NK-92 (cell line): ENCODE measurements around the gene DDHD1.
"Not testable (repeated sequence)": the region's sequence is repeated elsewhere in the genome, so short reads cannot be mapped to it uniquely, and the experiment has no call there.

Source experiments
- DNase-seq: peaks from one replicate; lab custom pipeline; 2025; ENCODE audit not compliant: unreplicated experiment; lab: John Stamatoyannopoulos, UW

The DDHD1 gene

DNA sequence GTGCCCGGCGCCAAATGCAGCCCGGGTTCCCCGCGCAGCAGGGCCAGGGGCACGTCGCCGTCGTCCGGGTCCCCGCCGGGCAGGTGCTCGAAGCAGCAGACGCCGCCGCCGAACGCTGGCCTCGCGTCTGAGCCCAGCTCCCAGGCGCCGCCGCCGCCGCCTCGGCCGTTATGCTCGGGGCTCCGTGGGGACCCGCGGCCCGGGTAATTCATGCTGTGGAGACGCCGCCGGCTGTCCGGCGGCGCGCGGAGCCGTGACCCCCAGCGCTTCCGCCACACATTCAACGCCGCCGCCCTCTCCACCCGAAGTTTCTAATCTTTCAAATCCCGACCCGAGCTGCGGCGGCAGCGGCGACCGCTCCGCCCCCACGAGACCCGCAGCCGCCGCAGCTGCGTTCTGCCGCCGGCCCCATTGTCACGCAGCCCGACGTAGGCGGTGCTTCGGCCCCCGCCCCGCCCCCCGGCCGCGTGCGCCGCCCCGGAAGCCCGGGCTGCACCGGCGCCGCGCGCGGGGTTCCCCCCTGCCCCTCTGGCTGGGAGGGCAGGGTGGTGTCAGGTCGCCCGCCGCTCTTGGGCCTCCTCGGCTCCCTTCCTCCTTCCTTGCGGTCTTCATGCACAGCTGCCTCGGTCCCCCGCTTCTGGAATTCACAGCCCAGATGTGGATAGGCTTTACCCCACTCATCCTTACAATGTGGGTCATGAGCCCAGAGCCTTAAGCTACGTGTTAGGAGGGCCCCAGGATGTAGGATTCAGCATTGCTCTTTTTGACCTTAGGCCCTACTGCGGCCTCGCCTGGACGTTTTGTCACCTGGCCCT lies at the start of gene DDHD1:
Gene DDHD1 (minus strand): TSS at position 437 of the 815 bp plus-strand sequence. CDS start 225 bp downstream, at position 212.
- DNase-seq = no peak

DNA sequence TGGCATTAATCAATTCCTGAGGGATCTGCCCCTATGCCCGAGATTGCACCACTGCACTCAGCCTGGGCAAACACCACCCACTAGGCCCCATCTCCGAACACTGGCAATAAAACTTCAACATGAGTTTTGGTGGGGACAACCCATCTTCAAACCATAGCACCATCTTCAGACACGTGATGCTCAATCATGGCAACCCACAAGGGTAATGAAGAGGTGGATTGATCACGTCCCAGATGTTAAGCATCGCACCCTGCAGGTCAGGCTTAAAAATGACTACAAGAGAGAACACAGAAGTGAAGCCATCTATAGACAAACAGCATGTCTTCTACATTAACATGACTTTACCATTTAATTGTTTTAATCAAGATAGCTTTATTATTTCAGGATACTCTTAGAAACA lies 42.8 kb upstream of the DDHD1 start:
- no peak for DNase-seq

DNA sequence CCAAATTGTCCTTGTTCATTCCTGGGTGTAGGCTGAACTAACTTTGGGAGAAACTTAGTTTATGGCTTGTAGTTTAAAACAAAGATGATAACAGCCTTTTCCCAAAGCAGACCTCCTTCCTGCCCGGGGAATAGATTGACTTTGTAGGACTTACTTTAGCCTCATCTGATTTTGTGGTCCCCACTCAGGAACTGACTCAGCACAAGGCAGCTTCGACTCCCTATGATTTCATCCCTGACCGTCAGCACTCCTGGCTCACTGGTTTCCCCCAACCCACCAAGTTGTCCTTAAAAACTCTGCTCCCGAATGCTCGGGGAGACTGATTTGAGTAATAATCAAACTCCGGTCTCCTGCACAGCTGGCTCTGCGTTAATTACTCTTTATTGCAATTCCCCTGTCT lies 40.1 kb upstream of the DDHD1 start:
- no peak for DNase-seq

DNA sequence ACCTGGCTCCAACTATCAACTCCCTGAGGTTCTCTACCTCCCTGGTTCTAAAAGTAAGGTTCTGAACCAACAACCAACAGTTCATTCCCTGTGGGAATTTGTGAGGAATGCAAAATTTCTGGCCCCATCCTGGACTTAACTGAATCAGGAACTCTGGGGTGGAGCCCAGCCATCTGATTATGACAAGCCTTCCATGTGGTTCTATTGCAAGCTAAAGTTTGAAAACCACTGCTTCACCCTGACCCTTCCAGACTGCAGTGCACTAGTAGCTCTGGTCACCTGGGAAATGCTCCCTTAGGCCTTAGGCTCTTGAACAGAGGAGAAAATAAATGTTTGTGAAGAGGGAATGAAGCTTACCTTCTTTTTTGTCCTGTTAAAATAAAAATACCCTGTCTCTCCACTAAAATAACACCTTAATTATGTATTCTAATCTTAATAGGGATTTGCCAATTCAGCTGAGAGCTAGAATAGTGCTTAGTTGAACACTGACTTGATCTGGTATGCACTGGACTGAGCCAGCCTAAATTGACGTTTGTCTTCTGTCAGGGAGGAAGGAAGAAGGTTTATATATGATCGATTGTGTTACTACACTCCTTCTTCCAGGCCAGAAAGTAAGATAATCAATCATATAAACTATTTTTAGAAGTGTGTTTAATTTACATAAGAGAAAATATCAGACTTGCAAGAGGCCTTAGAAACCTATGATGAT lies 39.1 kb upstream of the DDHD1 start:
- DNase-seq = no peak

DNA sequence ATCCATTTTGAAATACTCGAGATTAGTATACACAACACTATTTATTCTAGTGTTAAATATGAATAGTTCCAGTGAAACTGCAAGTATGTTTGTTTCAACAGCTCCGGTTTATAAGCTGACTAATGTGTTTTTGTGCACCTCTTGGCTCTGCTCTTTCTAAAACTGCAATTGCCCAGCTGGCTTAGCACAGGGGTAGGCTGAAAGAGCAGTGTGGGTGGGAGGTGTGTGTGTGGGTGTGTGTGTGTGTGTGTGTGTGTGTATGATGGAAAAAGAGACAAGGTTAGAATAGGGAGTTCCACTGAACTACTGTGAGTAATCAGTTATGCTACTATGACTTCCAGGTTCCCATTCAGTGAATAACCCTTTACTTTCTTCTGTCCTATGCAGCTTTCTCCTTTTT lies 37.8 kb upstream of the DDHD1 start:
- no peak for DNase-seq

DNA sequence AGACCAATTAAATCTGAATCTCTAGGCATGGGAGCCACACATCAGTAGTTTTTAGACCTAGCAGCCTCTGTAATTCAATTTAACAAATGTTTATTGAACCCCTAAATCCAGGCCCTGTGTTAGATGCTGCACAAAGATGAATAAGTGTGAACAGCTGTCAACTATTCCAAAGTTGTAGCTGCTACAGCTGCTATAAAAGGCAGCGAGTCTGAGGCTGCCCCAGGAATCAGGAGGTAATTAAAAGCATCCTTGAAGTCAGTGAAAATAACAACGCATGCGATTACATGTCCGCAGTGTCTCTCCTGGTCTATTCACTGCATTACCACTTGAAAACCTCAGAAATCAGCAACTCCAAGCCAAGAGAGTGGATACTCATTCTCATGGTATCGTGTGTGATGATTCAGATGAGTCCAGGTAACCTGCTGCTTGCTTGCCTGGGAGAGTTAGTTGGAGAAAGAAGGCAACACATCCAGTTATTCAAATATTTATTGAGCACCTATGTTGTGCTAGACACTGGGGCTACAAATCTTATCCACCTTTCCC lies 34.9 kb upstream of the DDHD1 start:
- no peak for DNase-seq

DNA sequence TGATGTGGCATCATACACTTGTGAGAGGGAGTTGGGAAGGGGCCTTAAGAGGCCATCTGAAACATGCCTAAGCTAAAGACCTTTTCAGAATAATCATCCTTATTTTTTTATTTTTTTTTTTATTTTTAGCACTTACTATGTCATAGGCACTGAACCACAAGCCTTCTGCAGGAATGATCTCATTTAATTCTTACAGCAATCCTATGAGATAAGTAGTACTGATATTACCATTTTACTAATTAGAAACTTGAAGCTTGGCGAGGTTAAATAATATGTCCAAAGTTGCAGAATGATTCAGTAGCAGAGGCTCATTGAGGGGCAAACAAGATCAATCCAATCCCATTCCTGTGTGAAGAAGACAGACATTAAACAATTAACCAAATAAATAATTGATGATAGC lies 33.4 kb upstream of the DDHD1 start:
- no peak for DNase-seq

DNA sequence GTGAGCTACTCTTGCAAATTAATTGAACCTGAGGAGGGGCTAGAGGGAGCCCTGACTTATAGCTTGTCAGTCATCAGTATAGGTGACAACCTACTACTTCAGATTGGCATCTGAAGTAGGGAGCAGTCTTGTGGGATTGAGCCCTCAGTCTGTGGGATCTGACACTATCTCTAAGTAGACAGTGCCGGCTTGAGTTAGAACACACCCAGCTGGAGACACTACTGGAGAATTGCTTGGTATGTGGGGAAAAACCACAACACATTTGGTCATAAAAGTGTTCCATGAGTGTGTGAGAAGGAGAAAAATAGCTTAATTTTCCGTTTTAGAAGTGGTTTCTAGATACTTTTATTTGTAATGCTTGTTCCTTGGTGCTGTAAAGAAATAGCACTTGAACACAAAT lies 30.5 kb upstream of the DDHD1 start:
- no peak for DNase-seq

DNA sequence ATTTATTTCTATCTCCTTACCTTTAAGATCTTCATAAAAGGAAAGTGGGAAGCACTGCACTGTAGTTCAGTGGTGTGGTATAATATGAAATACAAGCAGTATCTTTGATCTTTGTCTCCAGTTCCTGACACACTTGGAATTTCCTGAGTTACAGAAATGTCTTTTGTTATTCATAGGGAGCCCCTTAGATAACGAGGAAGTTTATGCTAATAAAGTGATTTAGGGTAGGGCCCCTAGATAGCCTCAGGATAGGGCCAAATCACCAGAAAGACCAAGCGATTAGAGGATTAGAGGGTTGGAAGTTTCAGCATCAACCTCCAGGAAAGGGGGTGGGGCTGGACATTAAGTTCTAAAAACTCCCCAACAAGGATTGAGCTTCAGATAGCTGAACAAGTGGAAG lies 29.9 kb upstream of the DDHD1 start:
- no peak for DNase-seq

DNA sequence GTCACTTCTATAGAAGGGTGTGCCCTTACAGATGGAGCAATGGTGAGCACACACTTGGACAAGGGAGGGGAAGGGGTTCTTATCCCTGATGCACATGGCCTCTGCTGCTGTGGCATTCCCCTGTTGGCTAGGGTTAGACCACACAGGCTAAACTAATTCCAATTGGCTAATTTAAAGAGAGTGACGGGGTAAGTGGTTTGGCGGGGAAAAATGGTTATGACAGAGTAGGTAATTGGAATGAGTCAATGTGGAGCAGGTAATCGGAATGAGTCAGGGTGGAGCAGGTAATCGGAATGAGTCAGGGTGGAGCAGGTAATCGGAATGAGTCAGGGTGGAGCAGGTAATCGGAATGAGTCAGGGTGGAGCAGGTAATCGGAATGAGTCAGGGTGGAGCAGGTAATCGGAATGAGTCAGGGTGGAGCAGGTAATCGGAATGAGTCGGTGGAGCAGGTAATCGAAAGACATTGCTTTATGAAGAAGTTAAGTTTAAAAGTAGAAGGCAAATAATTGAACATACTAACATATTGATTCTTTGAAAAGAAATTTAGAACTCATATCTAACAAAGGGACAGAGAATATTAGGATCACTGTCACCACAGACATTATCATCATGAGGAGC lies 28.4 kb upstream of the DDHD1 start:
- not testable (repeated sequence) for DNase-seq

DNA sequence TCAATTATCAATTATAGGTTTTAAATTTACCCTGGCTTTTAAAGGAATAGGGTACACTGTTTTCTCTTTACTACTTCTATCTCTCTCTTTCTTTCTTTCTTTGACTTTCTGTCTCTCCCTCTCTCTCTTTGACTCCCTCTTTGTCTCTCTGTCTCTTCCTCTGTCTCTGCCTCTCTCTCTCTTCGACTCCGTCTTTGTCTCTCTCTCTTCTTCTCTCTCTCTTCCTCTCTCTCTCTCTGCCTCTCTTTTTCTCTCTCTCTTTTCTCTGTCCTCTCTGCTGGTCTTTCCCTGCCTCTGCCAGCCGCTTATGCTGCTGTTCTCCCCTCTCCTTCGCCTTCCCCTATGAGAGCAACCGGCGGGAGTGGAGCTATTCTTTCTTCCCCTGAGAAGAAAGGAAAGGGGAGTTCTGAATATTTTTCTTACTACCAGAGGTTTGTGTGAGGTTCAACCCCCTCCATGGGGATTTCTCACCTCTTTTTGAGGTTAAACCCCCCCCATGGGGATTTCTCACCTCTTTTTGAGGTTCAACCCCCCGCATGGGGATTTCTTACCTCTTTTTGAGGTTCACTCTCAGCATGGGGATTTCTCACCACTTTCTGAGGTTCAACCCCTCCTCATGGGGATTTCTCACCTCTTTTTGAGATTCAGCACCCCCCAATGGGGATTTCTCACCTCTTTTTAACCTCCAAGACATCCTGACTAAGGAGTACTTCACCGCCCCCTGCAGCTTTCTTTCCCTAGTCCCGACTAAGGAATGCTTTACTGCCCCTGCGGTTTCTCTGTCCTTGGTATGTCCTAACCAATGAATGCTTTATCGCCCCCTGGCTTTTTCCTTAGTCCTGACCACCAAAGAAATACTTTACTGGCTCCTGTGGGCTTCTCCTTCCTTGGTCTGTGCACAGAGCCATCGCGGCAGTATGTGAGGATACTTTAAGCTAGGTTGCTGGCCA lies 27.4 kb upstream of the DDHD1 start:
- no peak for DNase-seq

DNA sequence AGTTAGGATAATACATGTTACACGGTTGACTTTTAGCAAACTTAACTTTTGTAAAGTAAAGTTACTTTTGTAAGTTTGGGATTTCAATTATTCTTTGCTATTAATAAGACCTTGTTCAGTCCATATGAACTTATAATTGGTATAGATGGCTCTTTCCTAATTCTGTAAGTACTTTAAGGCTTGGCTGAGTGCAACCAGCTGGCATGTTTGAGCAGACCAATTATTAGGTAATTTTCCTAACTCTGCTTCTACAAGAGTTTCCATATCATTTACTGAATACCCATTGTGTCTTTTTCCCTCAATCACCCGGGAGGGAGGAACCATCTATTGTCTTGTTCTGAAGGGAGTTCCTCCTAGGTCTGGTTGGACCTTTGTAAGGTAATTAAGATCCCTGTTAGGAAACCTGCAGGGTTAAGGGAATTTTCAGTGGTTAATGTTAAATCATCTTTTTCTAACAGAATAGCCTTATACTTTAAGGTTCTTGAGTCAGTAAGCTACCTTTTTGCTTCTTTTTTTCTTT lies 26.4 kb upstream of the DDHD1 start:
- DNase-seq = not testable (repeated sequence)

DNA sequence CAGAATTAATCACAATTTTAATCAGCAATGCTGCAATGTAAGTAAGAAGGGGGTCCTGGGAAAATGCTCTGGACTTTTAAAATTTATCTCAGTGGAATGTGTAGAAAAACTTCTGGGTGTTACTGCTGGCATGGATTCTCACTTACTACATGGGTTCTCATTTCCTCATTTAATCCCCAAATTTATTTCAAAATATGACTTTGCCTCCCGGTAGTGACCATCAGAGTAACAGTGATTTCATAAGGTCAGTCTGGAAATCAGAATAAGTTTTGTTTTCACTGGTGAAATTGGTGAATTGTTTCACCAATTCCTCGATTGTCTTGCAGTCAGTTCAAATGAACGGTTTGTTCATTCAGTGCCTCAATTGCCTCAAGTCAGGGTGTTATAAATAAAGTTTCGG lies 22.3 kb upstream of the DDHD1 start:
- DNase-seq = no peak

DNA sequence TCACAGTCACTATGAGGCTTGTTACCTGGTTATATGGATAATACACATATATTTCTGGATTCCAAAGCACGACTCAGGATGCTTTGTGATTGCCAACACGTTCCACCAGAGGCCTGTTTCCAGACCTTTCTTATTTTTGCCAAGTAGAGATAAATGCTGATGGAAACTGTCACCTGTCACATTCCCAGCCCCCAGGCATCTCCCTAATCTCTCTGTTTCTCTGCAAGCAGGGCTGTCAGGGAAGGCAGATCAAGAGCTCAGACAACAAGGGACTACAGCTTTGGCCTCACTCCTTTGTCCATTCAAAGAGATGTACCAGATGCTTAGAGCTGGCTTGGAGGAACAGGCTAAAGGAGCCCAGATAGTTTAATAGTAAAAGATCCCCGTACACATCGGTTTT lies 21.8 kb upstream of the DDHD1 start:
- no peak for DNase-seq

DNA sequence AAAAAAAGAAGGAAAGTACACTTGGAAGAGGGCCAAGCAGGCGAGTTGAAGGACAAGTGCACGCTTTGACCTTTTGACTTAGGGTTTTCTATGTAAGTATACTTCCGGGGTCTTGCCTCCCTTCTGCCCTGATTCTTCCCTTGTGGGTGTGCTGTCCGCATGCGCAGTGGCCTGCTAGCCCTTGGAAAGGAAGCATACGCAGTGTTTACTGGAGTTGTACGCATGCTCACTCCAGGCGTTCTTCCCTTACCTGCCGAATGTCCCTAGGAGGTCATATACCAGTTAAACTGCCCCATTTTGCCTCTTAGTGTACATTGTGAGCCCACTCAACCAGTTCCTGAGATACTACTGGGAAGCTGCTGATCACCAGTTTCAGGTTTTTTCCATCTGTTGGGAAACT lies 15.7 kb upstream of the DDHD1 start:
- no peak for DNase-seq

DNA sequence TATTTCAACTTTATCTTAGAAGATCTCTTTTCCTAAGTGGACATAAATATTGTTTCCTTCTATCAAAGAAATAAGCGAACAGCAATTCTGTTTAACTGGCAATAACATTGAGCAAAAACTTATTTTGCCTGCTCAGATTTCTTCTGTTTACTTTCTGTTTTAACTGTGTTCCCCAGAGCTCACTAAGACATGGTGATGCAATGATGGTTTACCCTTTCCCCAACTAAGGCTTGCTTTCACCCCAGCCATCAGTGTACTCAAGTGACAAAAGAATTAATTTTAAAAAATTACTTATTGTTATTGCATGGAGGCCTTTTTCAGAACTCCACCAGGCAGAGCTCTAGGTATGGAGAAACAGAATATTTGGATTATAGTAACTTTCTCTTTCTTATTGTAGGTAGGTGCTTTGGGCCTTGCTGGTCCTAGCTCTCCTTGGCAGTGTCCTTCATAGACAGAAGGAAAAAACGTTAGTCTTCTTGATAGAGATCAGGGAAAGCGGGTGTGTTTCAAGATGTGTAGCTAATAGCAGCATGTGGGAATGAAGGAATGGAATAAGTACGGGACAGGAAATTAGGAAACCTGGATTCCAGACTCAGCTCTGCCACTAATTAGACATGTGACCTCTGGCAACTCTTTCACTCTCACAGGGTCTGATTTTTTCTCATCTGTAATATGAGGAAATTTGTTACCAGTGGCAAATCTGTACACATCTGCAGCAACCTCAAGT lies 14.6 kb upstream of the DDHD1 start:
- DNase-seq = no peak

DNA sequence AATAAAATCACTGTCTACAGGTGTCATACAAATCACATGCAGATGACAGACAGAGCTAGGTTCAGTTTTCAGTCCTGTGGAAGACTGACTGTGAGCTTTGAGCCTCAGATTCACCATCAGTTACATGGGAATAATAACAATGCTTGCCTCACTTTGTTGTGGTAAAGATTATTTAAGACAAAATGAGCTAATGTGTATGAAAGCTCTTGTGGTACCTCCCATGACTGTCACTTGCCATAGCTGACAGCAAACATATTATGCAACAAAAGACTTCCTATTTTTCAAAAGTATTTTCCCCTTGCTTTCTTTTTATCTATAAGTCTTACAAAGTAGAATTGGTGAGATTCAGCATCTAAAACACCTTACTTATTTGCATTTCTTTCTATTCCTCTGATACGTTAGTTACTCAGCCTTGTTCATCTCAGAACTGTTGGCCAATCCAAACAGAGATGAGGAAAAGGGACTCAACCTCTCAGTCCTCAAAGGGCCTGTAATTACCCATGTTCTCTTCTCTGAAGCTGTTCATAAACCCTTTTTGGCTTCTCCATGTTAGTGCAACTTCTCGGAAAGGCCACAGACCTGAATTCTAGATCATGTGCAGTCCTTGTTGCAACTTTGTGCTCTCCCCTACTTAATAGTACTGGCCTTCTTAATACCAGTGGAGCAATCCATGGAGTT lies 8.8 kb upstream of the DDHD1 start:
- no peak for DNase-seq

DNA sequence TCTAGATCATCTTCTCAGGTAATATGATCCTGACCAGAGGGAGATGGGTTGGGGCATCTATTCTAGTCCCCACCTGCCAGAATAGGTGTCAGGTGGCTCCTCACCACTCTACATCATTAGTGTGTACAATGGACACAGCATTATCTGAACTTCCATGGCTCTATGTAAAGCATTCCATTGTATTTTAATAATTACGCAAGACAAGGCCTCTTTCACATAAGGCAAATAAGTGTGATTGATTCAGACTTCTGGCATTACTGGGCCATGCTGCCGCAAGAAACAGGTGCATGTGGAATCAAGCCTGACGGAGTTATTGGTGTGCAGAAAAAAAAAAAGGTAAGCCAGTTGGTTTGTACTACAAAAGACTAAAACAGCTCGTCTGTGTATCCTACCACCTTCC lies 3.1 kb upstream of the DDHD1 start:
- no peak for DNase-seq

DNA sequence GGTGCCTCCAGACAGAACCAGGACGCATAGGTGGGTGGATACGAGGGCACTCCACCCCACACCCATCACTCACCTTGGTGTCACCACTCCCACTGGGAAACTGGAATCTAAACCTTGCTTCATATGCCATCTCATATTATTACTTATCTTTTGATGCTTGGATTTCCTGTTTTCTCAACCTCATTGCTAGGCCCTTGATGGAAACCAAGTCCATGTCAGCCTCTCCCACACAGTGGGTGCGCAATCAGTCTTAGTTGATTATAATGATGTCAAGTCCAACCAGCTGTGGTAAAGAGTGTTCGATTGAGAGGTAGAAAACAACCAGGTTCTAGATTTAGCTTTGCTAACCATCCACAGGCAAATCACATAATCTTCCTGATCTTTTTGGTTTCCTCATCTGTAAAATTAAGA lies 584 bp upstream of the DDHD1 start:
- DNase-seq = no peak
